GM19238 (cell line): ENCODE data around the gene VWA3B.
"Not testable (repeated sequence)": the region's sequence is repeated elsewhere in the genome, so short reads cannot be mapped to it uniquely, and the experiment has no call there.

Experiments used
- DNase-seq: peaks from one replicate; pipeline ENCODE4 v3.0.0; 2011; ENCODE audit warnings: low spot score; ENCODE audit not compliant: insufficient read length

VWA3B gene

GRCh38 chr2:98084869-98085238 is 2.1 kb upstream of the VWA3B start:
- DNase-seq, result no peak

GRCh38 chr2:98085649-98086048 is 1.3 kb upstream of the VWA3B start:
- DNase-seq, result no peak

GRCh38 chr2:98087447-98088020 is 567 bp downstream of the VWA3B start:
- no peak for DNase-seq

GRCh38 chr2:98088261-98088660 is 1.3 kb downstream of the VWA3B start:
- no peak for DNase-seq

GRCh38 chr2:98089941-98090340 is 3.0 kb downstream of the VWA3B start:
- DNase-seq, result no peak

GRCh38 chr2:98090951-98091350 is 4.0 kb downstream of the VWA3B start:
- DNase-seq, result no peak

GRCh38 chr2:98091738-98092137 is 4.8 kb downstream of the VWA3B start:
- no peak for DNase-seq

- DNase-seq, result no peak
These were observed 6.2 kb downstream of the VWA3B start for GRCh38 chr2:98093146-98093545.

- DNase-seq, result no peak
These were observed 6.6 kb downstream of the VWA3B start for GRCh38 chr2:98093611-98094010.

- no peak for DNase-seq
These were observed 13.2 kb downstream of the VWA3B start for GRCh38 chr2:98099939-98100743.

GRCh38 chr2:98102315-98102714 is 15.3 kb downstream of the VWA3B start:
- DNase-seq, result not testable (repeated sequence)

GRCh38 chr2:98102878-98103277 is 15.9 kb downstream of the VWA3B start:
- no peak for DNase-seq

- DNase-seq, result no peak
These were observed 21.1 kb downstream of the VWA3B start for GRCh38 chr2:98108110-98108509.

GRCh38 chr2:98110741-98111140 is 23.8 kb downstream of the VWA3B start:
- no peak for DNase-seq

- no peak for DNase-seq
These were observed 27.8 kb downstream of the VWA3B start for GRCh38 chr2:98114643-98115330.

- DNase-seq, result no peak
These were observed 31.2 kb downstream of the VWA3B start for GRCh38 chr2:98118161-98118560.

- DNase-seq, result no peak
These were observed 31.9 kb downstream of the VWA3B start for GRCh38 chr2:98118852-98119251.

- DNase-seq, result no peak
These were observed 34.2 kb downstream of the VWA3B start for GRCh38 chr2:98121149-98121548.

GRCh38 chr2:98122524-98122923 is 35.6 kb downstream of the VWA3B start:
- no peak for DNase-seq

- DNase-seq, result no peak
These were observed 36.3 kb downstream of the VWA3B start for GRCh38 chr2:98123286-98123685.

GRCh38 chr2:98126061-98126460 is 39.1 kb downstream of the VWA3B start:
- no peak for DNase-seq

GRCh38 chr2:98127229-98127989 is 40.4 kb downstream of the VWA3B start:
- DNase-seq, result no peak
